PC-9 (cell line): ENCODE measurements around the gene RNF13.

ENCODE experiments used
- CTCF ChIP-seq: fragments of 200-600 bp; sonication (generic); conservative IDR thresholded peaks from 2 replicates; pipeline ENCODE4 v1.6.1; 2017; ENCODE audit warnings: mixed run types, antibody characterized with exemption, mild to moderate bottlenecking, moderate library complexity
- EZH2 ChIP-seq: fragments of 200-600 bp; sonication (generic); IDR thresholded peaks from 2 replicates; pipeline ENCODE4 v1.8.0; 2017; ENCODE audit warnings: antibody characterized with exemption, low read depth

- TF ChIP-seq CTCF (no peak), EZH2 (no peak)
These were observed 36.8 kb upstream of the RNF13 start for GRCh38 chr3:149776170-149776569.
